ENCODE measurements around the gene LRRC9. TPM values are rescaled to one million over a fixed set of nuclear protein-coding genes. Genes with fewer than 3 reads are reported as not detected.
"Not testable (repeated sequence)": the region's sequence is repeated elsewhere in the genome, so short reads cannot be mapped to it uniquely, and the experiment has no call there.

LRRC9 gene
- total RNA-seq, 1 donor, result under 0.01 TPM

DNA sequence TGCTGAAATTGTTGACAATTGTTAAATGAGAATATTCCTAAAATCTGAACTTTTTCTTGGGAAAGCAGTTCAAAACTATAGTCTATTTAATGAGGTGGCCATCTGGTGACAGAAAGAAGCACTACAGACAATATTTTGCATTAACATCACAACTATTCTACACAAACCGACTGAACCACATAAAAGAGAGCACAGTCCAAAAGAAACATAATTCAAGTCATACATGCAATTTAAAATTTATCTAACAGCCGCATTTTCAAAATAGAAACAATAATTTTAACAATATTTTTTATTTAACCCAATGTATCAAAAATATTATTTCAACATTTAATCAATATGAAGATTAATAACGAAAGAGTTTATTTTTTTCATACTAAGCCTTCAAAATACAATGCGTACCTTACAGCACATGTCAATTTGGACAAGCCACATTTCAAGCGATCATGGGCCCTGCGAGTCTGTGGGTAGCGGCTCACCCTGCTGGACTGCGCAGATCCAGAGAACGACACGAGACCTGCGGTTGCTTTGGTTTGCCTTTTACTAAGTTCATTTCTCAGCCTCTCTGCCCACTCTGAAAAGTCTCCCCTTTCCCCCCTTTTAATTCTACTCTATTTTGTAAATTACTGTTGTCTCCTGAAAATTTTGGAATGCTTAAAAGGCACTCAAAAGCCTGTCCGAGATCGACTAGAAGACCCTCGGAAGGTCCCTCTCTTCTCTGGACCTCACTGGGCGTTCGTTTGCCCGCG is 947 bp upstream of the LRRC9 start:
- H3K4me3 ChIP-seq (ENCODE audit: low read depth, low read length), result peak overlapping the region; percentile 36
- DNase-seq (ENCODE audit: low read depth), result peak; percentile 20
- TF ChIP-seq, protein P1, sequence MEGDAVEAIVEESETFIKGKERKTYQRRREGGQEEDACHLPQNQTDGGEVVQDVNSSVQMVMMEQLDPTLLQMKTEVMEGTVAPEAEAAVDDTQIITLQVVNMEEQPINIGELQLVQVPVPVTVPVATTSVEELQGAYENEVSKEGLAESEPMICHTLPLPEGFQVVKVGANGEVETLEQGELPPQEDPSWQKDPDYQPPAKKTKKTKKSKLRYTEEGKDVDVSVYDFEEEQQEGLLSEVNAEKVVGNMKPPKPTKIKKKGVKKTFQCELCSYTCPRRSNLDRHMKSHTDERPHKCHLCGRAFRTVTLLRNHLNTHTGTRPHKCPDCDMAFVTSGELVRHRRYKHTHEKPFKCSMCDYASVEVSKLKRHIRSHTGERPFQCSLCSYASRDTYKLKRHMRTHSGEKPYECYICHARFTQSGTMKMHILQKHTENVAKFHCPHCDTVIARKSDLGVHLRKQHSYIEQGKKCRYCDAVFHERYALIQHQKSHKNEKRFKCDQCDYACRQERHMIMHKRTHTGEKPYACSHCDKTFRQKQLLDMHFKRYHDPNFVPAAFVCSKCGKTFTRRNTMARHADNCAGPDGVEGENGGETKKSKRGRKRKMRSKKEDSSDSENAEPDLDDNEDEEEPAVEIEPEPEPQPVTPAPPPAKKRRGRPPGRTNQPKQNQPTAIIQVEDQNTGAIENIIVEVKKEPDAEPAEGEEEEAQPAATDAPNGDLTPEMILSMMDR (IDR thresholded peaks at IDR 0.05; ENCODE audit: insufficient read depth, low read depth, low read length), result peak; percentile 48

DNA sequence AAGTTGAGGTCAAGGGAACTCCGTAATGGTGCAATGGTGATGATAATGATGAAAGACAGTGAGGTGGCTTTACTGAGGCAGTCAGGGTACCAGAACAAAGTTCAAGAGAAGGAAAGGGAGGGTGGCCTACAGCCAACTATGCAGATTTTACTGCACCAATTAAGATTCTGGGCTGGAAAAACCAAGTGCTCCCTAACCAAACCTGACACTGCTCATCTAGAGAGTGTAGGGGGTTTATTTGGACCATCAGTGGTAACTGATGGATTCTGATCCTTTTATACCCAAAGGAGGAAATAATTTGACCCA is 387 bp downstream of the LRRC9 start:
- DNase-seq (ENCODE audit: low read depth), result no peak
- TF ChIP-seq, protein P1 (IDR thresholded peaks at IDR 0.05; ENCODE audit: insufficient read depth, low read depth, low read length), result no peak
- no peak overlapping the region for H3K4me3 ChIP-seq (ENCODE audit: low read depth, low read length)

DNA sequence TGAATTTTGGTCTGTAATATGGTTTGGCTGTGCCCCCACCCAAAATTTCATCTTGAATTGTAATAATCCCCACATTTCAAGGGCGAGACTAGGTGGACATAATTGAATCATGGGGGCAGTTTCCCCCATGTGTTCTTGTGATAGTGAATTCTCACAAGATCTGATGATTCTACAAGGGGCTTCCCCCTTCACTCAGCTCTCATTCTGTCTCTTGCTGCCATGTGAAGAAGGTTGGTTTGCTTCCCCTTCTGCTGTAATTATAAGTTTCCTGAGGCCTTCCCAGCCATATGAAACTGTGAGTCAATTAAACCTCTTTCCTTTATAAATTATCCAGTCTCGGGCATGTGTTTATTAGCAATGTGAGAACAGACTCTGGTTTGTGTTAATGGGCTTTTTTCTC is 5.9 kb downstream of the LRRC9 start:
- H3K4me3 ChIP-seq (ENCODE audit: low read depth, low read length), result no peak overlapping the region
- no peak for DNase-seq (ENCODE audit: low read depth)
- TF ChIP-seq, protein P1 (IDR thresholded peaks at IDR 0.05; ENCODE audit: insufficient read depth, low read depth, low read length), result no peak

DNA sequence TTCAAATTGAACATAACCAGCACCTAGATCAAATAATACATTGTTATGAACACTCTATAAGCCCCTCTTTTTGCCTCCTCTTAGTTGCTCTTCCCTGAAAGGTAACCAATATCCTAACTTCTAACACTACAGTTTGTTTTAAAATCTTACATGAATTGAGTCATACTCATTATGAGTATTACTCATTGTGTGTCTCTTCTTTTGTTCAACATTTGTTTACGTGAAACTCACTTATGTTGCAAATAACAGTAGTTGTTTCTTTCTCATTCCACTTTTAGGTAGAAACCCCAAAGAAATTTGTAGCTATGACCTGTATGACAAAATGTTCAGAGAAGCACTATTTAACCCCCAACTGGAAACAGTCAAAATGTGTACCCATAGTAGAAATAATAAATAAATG is 6.6 kb downstream of the LRRC9 start:
- no peak for DNase-seq (ENCODE audit: low read depth)
- TF ChIP-seq, protein P1 (IDR thresholded peaks at IDR 0.05; ENCODE audit: insufficient read depth, low read depth, low read length), result no peak
- no peak overlapping the region for H3K4me3 ChIP-seq (ENCODE audit: low read depth, low read length)

DNA sequence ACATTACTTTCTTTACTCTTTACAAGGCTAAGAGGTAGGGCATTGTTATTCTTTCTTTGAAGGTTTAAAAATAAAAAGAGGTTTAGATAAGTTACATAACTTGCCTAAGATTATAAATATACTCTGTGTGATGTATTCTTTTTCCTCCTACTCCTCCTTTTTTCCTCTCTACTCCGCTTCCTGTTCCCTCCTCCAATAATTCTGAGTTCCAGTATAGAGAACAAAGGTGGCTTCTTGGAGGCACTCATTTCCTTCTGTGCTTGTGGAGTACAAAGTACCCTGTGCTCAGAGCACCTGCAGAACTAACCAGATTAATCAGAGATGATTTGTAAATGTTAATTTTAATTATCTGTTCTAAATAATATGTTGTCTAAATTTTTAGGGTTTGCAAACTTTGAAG is 11.3 kb downstream of the LRRC9 start:
- no peak for DNase-seq (ENCODE audit: low read depth)
- H3K4me3 ChIP-seq (ENCODE audit: low read depth, low read length), result no peak overlapping the region
- TF ChIP-seq, protein P1 (IDR thresholded peaks at IDR 0.05; ENCODE audit: insufficient read depth, low read depth, low read length), result no peak

DNA sequence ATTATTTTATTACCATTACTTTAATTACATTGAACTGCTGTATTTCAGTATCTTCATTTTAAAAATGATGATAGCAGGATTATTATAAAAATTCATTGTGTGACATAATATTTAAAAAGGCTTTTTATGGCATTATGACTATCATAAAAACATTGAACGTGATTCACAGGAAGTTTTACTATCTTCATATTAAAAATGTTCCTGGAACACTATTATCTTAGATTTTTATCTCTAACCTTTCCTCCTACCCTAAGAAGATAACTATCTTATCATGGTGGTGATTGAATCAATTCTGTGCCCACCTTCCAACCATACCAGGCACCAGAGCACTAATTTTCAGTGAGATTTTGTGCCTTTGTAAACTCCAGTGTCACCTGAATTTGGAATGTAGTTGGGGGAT is 16.2 kb downstream of the LRRC9 start:
- TF ChIP-seq, protein P1 (IDR thresholded peaks at IDR 0.05; ENCODE audit: insufficient read depth, low read depth, low read length), result no peak
- H3K4me3 ChIP-seq (ENCODE audit: low read depth, low read length), result no peak overlapping the region
- DNase-seq (ENCODE audit: low read depth), result no peak

DNA sequence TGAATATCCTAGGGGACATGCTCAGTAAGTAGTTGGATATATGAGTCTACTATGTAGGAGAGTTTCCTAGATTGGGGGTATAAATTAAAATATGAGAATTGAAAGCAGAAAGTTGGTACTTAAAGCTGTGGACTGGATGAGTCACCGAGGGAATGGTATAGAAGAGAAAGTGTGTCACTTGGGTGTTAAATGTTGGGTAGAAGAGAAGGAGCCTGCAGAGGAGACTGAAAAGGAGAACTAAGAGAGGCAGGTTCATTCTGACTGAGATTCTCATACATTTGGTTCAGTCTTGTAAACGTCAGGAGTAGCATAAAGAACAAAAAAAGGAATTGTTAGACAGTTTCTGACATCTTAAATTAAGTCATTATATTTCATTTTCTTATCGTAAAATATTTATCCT is 19.9 kb downstream of the LRRC9 start:
- H3K4me3 ChIP-seq (ENCODE audit: low read depth, low read length), result no peak overlapping the region
- DNase-seq (ENCODE audit: low read depth), result no peak
- TF ChIP-seq, protein P1 (IDR thresholded peaks at IDR 0.05; ENCODE audit: insufficient read depth, low read depth, low read length), result no peak

DNA sequence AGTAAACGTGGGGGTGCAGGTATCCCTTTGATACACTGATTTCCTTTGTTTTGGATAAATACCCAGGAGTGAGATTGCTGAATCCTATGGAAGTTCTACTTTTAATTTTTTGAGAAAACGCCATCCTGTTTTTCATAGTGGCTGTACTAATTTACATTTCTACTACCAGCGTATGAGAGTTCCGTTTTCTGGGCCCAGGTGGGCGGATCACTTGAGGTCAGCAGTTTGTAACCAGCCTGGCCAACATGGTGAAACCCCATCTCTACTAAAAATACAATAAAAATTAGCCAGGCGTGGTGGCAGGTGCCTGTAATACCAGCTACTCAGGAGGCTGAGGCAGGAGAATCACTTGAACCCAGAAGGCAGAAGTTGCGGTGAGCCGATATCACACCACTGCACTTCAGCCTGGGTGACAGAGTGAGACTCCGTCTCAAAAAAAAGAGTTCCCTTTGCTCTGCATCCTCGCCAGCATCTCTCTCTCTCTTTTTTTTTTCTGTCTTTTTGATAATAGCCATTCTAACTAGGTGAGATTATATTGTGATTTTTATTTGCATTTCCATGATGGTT is 22.4 kb downstream of the LRRC9 start:
- not testable (repeated sequence) for DNase-seq (ENCODE audit: low read depth)

More for the DNA sequence above, 22.4 kb downstream of the LRRC9 start:
- H3K4me3 ChIP-seq (ENCODE audit: low read depth, low read length), result not testable (repeated sequence)

Data from fibroblast of villous mesenchyme (primary cell).